ENCODE data around the gene ZNF630. TPM values are rescaled to one million over a fixed set of nuclear protein-coding genes. Genes with fewer than 3 reads are reported as not detected.
A peak's percentile ranks its signal among the peaks of the same experiment; 100 is the strongest.

Gene ZNF630
- total RNA-seq, 1 donor from 2014 or later: 3.1 TPM

- no peak for DNase-seq (ENCODE audit: low read depth)
- TF ChIP-seq, protein P1, sequence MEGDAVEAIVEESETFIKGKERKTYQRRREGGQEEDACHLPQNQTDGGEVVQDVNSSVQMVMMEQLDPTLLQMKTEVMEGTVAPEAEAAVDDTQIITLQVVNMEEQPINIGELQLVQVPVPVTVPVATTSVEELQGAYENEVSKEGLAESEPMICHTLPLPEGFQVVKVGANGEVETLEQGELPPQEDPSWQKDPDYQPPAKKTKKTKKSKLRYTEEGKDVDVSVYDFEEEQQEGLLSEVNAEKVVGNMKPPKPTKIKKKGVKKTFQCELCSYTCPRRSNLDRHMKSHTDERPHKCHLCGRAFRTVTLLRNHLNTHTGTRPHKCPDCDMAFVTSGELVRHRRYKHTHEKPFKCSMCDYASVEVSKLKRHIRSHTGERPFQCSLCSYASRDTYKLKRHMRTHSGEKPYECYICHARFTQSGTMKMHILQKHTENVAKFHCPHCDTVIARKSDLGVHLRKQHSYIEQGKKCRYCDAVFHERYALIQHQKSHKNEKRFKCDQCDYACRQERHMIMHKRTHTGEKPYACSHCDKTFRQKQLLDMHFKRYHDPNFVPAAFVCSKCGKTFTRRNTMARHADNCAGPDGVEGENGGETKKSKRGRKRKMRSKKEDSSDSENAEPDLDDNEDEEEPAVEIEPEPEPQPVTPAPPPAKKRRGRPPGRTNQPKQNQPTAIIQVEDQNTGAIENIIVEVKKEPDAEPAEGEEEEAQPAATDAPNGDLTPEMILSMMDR (conservative IDR thresholded peaks at IDR 0.05; ENCODE audit: low read depth, low read length): no peak
- no peak overlapping the region for H3K4me3 ChIP-seq (ENCODE audit: low read depth, low read length)
Observed at GRCh38 chrX:48083706-48084105, 12.3 kb upstream of the ZNF630 start.

GRCh38 chrX:48083212-48083611 lies 11.8 kb upstream of the ZNF630 start:
- no peak for DNase-seq (ENCODE audit: low read depth)
- no peak overlapping the region for H3K4me3 ChIP-seq (ENCODE audit: low read depth, low read length)
- TF ChIP-seq, protein P1 (conservative IDR thresholded peaks at IDR 0.05; ENCODE audit: low read depth, low read length): peak; percentile 63

- no peak overlapping the region for H3K4me3 ChIP-seq (ENCODE audit: low read depth, low read length)
- DNase-seq (ENCODE audit: low read depth): no peak
- TF ChIP-seq, protein P1 (conservative IDR thresholded peaks at IDR 0.05; ENCODE audit: low read depth, low read length): no peak
Observed at GRCh38 chrX:48076343-48076742, 4.9 kb upstream of the ZNF630 start.

- H3K4me3 ChIP-seq (ENCODE audit: low read depth, low read length): peak overlapping the region; percentile 77
- no peak for DNase-seq (ENCODE audit: low read depth)
- TF ChIP-seq, protein P1 (conservative IDR thresholded peaks at IDR 0.05; ENCODE audit: low read depth, low read length): no peak
Observed at GRCh38 chrX:48071986-48072605, 656 bp upstream of the ZNF630 start.

DNA sequence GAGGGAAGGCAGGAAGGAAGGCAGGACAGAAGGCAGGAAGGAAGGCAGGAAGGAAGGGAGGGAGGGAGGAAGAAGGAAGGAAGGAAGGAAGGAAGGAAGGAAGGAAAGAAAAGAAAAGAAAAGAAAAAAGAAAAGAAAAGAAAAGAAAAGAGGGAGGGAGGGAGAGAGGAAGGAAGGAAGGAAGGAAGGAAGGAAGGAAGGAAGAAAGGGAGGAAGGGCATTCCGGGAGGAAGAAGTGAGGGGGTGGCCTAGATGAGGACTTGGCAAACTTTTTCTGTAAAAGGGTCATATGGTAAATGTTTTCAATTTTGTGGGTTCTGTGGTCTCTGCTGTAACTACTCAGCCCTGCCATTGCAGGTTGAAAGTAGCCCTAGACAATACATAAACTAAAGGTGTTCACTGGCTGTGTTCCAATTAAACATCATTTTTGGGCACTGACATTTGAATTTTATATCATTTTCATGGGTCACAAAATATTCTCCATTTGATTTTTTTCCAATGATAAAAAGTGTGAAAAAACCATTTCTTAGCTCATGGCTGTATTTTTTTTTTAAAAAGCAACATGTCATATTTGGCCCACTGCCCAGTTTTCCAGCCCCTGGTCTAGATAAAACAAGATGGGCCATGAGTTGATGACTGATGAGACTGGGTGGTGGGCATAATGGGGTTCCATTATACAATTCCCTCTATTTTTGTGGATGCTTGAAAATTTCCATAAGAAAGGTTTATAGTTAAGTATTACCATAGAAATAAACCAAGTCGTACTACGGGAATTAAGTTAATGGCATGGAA lies 3.1 kb downstream of the ZNF630 start:
- TF ChIP-seq, protein P1 (conservative IDR thresholded peaks at IDR 0.05; ENCODE audit: low read depth, low read length): no peak
- no peak for DNase-seq (ENCODE audit: low read depth)
- H3K4me3 ChIP-seq (ENCODE audit: low read depth, low read length): no peak overlapping the region

- no peak for DNase-seq (ENCODE audit: low read depth)
- TF ChIP-seq, protein P1 (conservative IDR thresholded peaks at IDR 0.05; ENCODE audit: low read depth, low read length): no peak
- H3K4me3 ChIP-seq (ENCODE audit: low read depth, low read length): no peak overlapping the region
Observed at GRCh38 chrX:48064261-48064660, 7.2 kb downstream of the ZNF630 start.
